HG03520 (cell line): ENCODE results near the gene SLC22A3.
"Not testable (repeated sequence)": the region's sequence is repeated elsewhere in the genome, so short reads cannot be mapped to it uniquely, and the experiment has no call there.

Experiments used
- ATAC-seq: cut with Tn5 transposase; IDR thresholded peaks from one replicate; pipeline ENCODE4 v1.9.1; 2021; ENCODE audit warnings: mild to moderate bottlenecking, moderate library complexity; ENCODE audit not compliant: unreplicated experiment

SLC22A3 gene

GRCh38 chr6:160477072-160477471 is 128.9 kb downstream of the SLC22A3 start:
- ATAC-seq, result not testable (repeated sequence)

GRCh38 chr6:160477901-160478300 is 129.7 kb downstream of the SLC22A3 start:
- ATAC-seq, result no peak

GRCh38 chr6:160487116-160487515 is 138.9 kb downstream of the SLC22A3 start:
- no peak for ATAC-seq

- ATAC-seq, result no peak
Observed at GRCh38 chr6:160489091-160489490, 140.9 kb downstream of the SLC22A3 start.

GRCh38 chr6:160494576-160494975 is 146.4 kb downstream of the SLC22A3 start:
- ATAC-seq, result no peak

- ATAC-seq, result no peak
Observed at GRCh38 chr6:160500639-160501038, 152.5 kb downstream of the SLC22A3 start.
